Hepatic stellate cell (primary cell): Measurements from ENCODE around the gene POLE4.

Experiments used
- DNase-seq: peaks from one replicate; pipeline ENCODE4 v3.0.0; 2011; ENCODE audit warnings: low spot score

The POLE4 gene, protein sequence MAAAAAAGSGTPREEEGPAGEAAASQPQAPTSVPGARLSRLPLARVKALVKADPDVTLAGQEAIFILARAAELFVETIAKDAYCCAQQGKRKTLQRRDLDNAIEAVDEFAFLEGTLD

DNA sequence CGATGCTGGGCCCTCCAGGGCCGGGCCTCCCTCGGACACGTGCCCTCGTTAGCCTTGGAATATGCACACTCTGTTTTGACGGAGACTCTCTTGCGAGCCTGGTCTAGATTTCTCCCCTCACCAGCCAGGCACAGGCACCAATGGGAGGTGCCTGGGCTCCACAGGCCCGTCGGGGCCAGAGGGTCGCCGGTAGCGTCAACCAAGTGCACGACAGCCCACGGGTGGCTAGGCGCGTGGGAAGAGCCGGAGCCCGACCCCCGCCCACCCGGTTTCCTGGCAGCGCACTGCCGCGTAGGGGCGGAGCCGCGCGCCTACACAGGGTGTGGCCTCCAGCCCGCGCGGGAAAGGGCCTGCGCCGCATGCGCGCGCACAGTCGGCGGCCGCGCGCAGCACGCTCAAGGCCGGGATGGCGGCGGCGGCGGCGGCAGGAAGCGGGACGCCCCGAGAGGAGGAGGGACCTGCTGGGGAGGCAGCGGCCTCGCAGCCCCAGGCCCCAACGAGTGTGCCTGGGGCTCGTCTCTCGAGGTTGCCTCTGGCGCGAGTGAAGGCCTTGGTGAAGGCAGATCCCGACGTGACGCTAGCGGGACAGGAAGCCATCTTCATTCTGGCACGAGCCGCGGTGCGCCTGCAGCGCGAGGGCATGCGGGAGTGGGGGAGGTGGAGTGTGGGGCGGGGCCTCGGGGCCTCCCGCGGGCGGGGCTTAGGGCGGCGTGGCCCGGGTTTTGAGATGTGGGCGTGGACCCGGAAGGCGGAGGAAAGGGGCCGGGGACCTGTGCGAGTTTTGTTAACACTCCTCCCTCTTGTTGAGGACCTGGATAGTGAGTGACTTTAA, at the start of gene POLE4:
POLE4 (plus strand) TSS at position 370 of the 832 bp plus-strand sequence; CDS start at position 407, 37 bp downstream.
- DNase-seq, result peak; percentile 74

DNA sequence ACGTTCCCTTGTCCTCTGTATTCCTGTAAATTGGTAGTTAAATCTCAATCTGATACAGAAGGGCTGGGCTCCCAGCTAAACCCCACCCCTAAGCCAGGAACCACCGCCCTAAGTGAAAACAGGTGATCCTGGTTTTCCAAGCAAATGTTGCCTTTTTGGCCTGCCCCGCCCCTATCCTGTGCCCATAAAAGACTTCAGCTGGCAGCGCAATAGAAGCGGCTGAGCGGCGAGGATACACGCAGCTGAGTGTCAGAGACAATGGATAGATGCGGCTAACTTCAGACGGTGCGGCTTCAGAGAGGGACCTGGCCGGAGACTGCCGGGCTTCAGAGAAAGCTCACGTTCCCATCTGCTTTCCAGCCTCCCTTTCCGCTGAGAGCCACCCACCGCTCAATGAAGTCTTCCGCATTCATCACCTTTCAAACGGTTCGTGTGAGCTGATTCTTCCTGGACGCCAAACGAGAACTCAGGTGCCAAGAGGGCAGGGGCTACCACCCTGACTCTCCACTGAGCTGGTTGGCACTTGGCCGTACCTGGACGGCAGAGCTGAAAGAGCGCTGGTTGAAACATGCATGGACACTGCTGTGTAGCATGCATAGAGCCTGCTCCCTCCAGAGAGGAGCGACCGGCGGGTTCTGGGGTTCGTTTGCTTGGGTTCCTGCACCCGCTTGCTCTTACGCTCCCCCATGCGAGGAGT, 49.5 kb upstream of the POLE4 start:
- DNase-seq, result no peak

DNA sequence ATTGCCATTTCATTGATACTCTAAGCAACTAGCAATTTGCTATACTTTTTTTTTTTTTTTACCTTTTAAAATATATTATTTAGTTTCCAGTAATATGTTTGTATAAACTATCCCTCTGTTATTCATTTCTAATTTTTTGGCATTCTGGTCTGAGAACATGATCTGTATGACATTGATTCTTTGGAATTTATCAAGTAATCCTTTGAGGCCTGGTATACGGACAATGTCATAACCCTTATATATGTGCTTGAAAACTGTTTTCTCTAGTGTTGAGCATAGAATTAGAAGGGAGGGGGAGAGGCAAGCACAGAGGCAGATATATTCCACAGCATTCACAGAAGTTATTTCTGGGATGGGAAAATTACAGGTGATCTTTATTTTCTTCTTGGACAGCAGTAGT, 48.2 kb upstream of the POLE4 start:
- no peak for DNase-seq

DNA sequence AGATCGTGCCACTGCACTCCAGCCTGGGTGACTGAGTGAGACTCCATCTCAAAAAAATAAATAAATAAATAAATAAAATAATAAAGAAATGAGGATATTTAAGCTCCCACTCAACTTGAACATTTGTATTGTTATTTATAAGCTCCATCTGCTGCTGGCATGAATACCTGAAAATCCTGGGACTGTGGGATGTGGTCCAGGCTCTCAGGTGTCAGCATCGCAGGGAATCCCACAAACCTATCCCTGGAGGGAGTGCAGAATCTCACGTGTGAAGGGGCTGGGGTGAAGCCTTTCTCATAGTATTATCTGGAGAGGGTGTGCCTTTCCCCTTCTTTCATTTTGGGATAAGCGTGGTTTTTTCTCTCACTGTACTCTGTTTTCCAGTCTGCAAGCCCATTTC, 47.4 kb upstream of the POLE4 start:
- DNase-seq, result no peak

DNA sequence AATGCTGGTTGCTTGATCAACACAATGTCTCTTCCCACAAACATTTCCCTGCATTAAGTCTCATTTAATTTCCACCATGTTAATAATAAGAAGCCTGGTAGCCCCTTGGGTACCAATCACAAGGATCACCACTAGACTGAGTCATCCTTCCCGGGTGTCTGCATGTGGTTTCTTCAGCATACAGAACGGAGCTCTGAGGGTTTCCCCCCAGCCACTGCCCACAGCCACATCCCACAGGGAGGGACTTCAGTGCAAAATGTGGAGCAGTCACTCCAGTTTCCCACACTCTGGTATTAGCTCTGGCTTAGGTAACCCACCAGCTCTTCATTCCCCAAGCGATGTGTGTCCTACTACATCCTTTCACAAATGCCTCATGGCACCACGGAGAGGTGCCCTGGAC, 42.7 kb upstream of the POLE4 start:
- peak; percentile 37 for DNase-seq

DNA sequence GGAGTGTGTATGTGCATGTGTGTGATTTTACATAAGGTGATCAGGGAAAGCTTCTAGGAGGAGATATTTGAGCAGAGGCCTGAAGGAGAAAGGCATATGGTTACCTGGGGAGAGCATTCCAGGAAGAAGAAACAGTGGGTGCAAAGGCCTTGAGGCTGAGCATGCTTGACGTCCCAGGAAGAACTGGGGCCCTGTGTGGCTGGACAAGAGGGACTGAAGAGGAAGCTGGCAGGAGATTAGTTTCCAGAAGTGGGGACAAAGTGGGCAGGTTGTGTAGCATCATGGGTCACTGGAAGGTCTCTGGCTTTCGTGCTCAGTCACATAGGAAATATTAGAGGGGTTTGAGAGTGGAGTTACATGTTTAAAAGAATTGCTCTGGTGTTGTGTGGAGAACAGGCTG, 42.0 kb upstream of the POLE4 start:
- no peak for DNase-seq

DNA sequence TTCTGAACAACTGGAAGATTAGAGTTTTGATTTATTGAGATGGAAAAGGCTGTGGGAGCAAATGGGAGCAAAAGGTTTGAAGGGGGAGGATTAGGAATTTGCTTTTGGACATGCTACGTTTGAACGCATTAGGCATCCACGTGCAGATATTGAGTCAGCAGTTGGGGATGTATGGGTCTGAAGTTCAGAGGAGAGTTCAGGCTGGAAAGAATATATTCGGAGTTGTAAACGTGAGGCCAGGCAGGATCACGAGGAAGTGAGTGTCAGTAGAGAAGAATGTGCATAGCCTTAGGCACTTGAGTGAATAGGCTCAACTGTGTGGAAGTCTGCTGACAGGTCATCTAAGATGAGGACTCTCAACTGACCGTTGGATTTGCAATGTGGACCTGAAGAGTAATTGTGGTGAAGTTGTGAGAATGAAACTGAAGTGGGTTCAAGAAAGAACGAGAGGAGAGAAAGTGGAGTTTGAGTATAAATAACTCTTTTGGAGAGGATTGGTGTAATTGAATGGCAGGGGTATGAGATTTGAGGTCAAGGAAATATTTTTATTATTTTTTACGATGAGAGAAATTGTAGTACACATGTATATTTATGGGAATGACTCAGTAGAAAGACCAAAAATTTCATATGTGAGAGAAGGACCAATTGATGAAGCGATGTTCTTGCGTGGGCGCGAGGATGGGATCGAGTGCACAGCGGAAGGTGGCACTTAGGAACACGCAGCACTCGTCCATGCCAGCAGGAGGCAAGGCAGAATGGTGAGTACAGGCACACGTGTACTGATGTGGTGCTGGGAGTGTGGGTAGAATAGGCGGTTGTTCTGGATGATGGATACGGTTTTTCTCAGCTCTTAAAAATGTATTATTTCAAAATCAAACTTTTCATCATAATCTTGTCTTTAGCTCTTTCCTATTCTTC, 40.5 kb upstream of the POLE4 start:
- DNase-seq, result peak; percentile 40

DNA sequence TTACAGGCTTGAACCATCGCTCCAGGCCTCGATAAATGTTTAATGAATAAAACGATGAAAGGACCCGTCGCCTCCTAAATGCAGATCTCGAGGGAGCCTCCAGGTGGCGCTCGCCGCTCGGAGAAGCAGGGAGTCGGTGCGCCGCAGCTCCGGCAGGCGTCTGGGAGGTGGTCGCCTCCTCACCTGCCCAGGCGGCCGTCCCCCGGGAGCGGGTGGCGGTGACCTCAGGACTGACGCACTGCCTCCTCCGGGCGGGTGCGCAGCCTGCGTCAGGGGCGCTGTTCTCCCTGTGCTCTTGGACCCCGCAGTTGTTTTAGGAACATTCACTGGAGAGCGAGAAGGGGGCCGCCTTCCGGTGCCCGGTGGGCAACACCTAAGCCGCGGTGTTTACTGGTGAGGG, 38.6 kb upstream of the POLE4 start:
- peak; percentile 62 for DNase-seq

DNA sequence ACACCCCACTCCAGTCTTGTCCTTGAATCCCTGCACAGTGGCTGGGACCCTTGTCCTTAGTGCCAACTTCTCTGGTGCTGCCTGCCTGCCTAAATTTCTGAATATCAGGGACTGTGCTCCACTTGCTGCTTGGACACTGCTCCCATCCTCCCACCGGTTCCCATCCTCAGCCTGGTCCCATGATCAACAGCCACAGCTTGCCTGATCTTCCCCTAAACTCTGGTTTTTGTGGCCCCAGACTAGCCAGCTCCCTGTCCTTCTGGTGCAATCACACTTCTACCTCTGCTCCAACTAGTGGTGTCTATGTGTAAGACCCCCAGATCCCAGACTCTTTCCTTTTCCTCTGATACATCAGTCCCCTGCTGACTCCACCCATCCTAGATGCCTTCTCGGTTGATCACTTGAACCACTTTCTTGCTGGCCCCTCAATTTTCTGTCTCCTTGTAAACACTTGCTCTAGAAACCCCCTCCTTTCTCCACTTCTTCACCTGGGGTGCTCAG, 37.2 kb upstream of the POLE4 start:
- DNase-seq, result no peak

DNA sequence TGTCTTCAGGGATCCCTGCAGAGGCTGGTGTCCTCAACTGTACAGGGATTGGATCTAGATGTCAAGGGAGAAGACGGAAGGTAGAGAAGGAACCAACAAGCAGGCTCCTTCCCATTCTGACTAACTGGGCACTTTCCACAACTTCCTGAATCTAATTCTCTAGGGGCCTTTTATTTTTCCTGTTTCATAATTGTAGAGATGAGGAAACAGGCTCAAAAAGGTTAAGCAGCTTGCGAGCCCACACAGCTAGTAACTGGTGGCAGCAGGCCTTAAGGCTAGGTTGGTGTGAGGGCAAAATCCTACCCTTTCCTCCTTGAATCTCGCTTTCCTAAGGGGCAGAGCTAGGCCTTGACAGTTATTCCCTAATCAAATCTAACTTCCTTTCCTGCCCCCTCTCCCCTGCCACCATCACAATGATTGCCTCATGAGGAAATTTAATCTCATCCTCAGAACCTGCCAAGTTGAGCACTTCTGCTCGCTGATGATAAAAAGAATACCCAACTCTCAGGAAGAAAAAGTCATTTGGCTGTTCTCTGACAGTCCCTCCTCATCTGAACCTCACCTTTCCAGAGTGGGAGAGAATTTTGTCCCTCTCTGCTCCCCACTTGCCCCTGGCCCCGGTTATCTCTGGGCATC, 35.7 kb upstream of the POLE4 start:
- no peak for DNase-seq

DNA sequence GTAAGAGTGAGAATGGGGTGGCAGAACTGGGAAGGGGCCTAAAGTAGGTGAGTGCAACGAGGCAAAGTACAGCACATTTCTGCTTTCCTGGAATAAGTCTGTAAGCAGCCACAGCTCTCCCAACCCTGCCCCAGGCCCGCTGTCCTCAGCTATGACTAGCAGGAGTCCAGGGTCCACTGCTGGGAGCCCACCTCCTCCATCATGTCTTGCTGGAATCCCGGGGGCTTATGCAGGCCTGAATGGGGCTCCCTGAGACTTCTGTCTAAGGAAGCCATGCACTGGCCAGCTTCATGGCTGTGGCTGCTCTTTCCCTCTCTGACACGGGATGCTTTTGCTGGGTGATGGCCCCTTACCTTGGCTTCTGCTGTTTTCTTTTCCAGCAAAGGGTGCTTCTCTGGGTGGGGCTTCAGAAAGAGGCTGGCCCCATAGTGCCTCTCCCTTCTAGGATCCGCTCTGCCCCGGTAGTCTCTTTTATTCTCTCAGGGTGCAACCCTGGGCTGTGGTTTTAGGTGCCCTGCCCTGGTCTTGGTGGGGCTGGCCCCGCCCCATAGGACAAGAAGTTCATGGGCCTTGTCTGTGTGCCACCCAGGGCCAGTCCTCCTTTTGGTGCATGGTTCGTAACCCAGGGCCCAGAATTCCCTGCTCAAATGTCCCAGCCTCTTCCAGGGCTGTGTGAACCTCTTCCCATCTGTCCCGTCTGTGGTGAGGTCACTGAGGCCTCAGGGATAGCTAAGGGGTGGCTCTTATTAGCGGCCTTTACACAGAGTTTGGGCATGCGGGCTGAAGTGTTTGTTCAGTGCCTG, 33.8 kb upstream of the POLE4 start:
- DNase-seq, result no peak

DNA sequence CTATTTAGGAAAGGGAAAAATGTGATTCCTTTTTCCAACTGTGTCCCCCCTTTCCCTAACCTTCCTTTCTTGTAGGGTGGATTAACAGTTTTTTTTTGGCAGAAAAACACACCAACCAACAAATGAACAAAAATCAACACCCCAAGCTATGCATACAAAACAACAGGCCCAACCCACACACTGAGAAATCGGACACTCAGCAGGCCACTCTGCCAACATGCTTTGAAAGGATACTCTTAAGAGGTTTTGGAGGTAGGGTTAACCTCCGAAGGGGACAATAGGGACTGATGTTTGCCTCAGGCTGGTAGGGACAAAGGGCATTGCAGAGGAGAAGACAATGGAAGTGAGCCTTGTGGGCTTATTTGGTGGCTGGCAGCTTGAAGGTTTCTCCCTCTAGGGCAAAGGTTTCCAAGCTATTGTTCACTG, 33.1 kb upstream of the POLE4 start:
- DNase-seq, result no peak

DNA sequence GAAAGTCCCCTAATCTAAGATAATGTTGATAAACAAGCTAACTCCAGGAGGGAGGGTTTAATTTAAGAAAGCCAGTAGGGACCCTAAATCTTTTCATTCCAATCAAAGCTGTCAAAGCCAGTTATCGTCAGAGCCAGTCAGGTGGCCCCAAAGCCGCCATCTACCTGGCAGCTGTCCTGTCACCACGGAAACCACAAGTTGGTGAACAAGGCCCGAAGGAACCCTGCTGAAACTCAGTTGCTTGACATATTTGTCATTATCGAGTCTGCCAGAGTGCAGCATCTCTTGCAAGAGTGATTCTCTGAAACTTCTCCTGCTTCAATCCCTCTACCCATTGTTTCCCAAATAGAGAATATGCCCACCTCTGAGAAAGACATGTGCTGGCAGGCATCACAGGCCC, 30.8 kb upstream of the POLE4 start:
- no peak for DNase-seq

DNA sequence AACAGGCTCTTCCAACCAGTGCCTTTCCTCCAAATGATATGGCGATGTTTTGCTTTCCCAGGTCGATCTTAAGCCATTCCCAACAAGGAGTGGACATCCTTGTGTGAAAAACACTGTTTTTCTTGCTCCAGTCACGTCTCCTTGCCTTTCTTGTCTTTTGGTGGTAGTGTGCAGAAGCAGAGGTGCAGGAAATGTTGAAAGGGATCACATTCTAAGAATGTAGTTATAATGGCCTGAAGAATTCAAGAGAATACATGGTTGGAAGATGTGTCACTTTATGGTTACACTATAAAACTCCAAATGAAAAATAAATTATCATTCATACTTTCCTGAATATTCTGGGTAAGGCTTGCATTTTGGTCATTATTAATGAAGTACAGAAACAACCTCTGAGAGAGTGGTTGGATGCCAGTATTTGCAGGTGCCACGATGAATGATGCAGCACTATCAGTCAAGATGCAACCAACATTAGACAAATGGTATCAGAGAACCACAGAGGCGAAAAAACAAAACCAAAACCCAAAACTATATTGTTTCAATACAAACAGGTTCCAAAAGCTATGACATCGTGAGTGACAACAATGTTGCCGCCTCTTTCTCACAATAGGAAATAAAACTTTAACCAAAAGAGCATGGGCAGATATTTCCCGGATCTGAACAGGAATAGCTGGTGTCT, 27.5 kb upstream of the POLE4 start:
- no peak for DNase-seq

DNA sequence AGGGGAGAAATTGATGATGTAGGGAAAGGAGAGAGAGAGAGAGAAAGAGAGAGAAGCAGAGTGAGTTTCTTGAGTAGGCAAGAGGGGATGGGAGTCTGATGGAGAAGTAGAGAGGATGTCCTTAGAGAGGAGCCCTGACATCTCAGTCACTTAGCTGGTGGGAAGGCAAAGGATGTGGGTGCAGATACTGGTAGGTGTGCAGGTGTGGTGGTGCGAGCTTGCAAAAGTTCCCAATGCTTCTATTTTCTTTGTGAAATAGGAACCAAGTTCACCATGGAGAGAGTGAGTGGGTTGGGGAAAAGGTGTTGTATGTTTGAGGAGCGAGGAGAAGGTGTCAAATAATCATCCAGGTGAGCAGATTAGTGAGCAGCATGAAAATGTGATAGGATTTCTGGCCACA, 26.5 kb upstream of the POLE4 start:
- no peak for DNase-seq

DNA sequence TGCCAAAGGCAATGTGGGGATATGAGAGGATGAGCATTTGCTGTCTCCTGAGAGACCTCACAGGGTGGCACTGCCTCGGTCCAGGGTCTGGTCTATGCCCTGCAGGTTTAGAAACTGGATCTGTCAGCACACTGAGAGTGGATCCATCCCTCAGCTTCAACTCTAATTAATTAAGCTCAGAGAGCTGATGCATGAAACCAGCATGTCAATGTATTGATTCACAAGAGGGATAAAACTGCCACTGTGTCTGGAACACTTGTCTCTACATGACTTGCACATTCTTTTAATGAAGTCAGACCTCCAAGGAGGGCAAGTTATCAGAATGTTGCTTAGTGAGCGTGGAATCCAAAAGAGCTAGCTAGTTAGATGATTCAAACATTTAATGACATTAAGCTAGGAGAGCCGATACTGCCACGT, 22.5 kb upstream of the POLE4 start:
- DNase-seq, result no peak

DNA sequence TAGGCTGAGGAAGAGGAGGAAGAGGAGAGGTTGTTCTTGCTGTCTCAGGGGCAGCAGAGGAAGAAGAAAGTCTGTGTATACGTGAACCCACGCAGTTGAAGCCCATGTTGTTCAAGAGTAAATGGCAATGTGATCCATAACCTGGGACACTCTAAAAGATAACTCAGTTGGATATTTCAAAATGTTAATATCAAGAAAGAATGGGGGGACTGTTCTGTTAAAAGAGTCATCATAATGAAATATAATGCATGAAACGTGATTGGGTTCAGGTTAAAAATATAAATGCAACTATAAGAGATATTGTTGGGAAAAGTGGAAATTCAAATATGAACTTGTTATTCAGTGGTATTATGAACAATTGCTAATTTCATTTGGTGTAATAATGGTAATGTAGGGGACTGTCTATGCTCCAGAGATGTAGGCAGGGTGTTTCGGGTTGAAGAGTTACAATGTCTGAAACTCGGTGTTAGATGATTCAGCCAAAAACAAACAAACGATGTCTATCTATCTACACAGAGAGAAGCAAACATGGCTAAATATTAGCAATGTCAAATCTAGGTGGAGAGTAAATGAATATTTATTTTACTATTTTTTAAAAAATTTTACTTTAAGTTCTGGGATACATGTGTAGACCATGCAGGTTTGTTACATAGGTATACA, 21.1 kb upstream of the POLE4 start:
- no peak for DNase-seq

DNA sequence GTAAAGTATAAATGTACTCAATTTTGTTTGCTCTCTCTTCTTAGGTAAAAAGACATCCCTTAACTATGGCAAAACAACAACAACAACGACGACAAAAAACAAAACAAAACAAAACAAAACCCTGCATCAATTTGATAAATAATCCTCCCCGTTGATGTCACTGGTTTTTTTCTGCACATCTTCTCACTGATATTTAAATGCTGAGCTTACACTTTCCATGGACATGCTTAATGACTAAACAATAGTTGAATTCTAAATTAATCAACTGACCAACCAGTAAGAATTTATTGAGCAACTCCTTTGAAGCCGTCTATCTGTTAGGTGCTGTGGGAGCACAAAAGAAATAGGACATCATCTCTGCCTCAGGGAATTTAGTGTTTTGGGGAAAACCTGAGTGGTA, 20.2 kb upstream of the POLE4 start:
- DNase-seq, result no peak
